ENCODE data around the gene NUPR2.

GRCh38 chr7:56124981-56125380 is 8.8 kb upstream of the NUPR2 start:
- TF ChIP-seq CTCF (IDR thresholded peaks at IDR 0.05) (no peak), POLR2A (IDR thresholded peaks at IDR 0.05) (no peak)

Measured in lower leg skin (tissue), 3 donors.